Mammary epithelial cell (primary cell): ENCODE results near the gene HNRNPK.

Experiments
- CTCF ChIP-seq, 2 donors: IDR thresholded peaks in 1 of 2; conservative IDR thresholded peaks in 1 of 2; 2 replicates each; pipeline ENCODE4 v1.5.1; 2011 to 2012; ENCODE audit warnings: inconsistent platforms in 2 of 2, low read length in 2 of 2, mild to moderate bottlenecking in 2 of 2, control low read depth in 1 of 2, low read depth in 1 of 2; ENCODE audit not compliant: insufficient read depth in 1 of 2; ENCODE audit errors: extremely low read depth in 1 of 2
- EZH2 ChIP-seq: IDR thresholded peaks from 2 replicates; pipeline ENCODE4 v1.6.1; 2012; ENCODE audit warnings: low read length, inconsistent platforms, borderline replicate concordance

DNA sequence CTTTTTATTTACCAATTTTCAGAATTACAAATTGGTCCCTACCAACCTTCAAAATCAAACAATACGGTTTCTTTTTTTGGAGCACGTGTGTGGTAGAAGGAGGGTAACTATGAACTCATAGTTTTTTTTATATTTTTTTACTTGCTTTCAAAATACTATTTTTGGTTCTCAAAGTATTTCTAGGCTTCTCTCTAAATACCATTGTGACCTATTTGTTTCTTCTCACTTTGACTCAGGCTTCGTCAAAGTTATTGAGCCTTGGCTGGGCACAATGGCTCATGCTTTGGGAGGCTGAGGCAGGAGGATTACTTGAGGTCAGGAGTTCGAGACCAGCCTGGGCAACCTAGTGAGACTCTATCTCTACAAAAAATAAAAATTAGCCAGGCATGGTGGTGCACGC, 47.2 kb downstream of the HNRNPK start:
- TF ChIP-seq CTCF (conservative IDR thresholded peaks at IDR 0.05 in 1 of 2, IDR thresholded peaks at IDR 0.05 in 1 of 2; ENCODE audit: extremely low read depth in 1 of 2, insufficient read depth in 1 of 2, low read depth in 1 of 2, low read length in 2 of 2), result no peak
- TF ChIP-seq EZH2, result no peak
